ENCODE results near the gene TRIO. TPM values are rescaled to one million over a fixed set of nuclear protein-coding genes. Genes with fewer than 3 reads are reported as not detected.

Gene TRIO
- total RNA-seq, 1 experiment from 2014 or later = 68.4 TPM

- Histone ChIP-seq H2AFZ (ENCODE audit: low read depth, low read length, poor library complexity, severe bottlenecking) (no peak overlapping the region), H3K9me3 (ENCODE audit: control insufficient read depth in 1 of 2, insufficient read depth in 1 of 2, low read depth in 1 of 2, low read length in 2 of 2) (no peaks in the 10 kb centered on the region), H3K4me2 (ENCODE audit: low read length) (no peak overlapping the region), H4K20me1 (ENCODE audit: insufficient read depth) (no peaks in the 10 kb centered on the region), H3K9me2 (ENCODE audit: insufficient read depth) (no peaks in the 10 kb centered on the region), H3K27ac (ENCODE audit: low read depth, low read length) (no peak overlapping the region), H3K4me1 (ENCODE audit: control insufficient read depth in 1 of 2, insufficient read depth in 2 of 2, low read length in 2 of 2) (no peaks in the 10 kb centered on the region), H3K4me3 (replicated peaks in 1 of 2; ENCODE audit: low read depth in 1 of 2, low read length in 2 of 2) (no peak overlapping the region), H3K9ac (ENCODE audit: low read length) (no peak overlapping the region), H3K27me3 (ENCODE audit: insufficient read depth, low read length) (no peaks in the 10 kb centered on the region), H3K79me2 (ENCODE audit: insufficient read depth, low read length) (peaks cover 30% of the 10 kb centered on the region; the same call in 1 of the 2 replicates), H3K36me3 (ENCODE audit: control insufficient read depth in 1 of 2, insufficient read depth in 2 of 2, low read length in 2 of 2) (peaks cover 0 to 3% of the 10 kb centered on the region in 2 experiments; a peak in 1 of 4 replicates)
- BruUV-seq (replicated peaks) = no TSS peak
- intact Hi-C loops (cut with micrococcal nuclease) = no loop called here
- TF ChIP-seq MAX (IDR thresholded peaks at IDR 0.05) (no peak), TCF7L2 (IDR thresholded peaks at IDR 0.05; ENCODE audit: borderline replicate concordance, extremely low read depth, insufficient read depth, insufficient read length) (no peak), EGR1 (IDR thresholded peaks at IDR 0.05; ENCODE audit: low read depth) (no peak), ZFX (IDR thresholded peaks at IDR 0.05) (no peak), YY1 (IDR thresholded peaks at IDR 0.05; ENCODE audit: extremely low read depth, insufficient replicate concordance, low read depth, low read length) (no peak), EZH2phosphoT487 (IDR thresholded peaks at IDR 0.05; ENCODE audit: borderline replicate concordance) (no peak), POLR2AphosphoS5 (IDR thresholded peaks at IDR 0.05; ENCODE audit: low read depth, low read length) (no peak), ZBTB33 (IDR thresholded peaks at IDR 0.05; ENCODE audit: extremely low read depth, insufficient replicate concordance, low read length) (no peak), FOSL1 (IDR thresholded peaks at IDR 0.05; ENCODE audit: low read depth) (no peak), JUND (IDR thresholded peaks at IDR 0.05) (no peak)
- ATAC-seq (no peak), DNase-seq (ENCODE audit: low read depth, low spot score) (no peak)
- RAD21 ChIA-PET (ENCODE audit: low non-redundant PET in 1 of 2, low total read pairs in 2 of 2, uncharacterized antibody in 2 of 2, unreplicated experiment in 2 of 2) = no interaction called here
- CTCF ChIA-PET = no interaction called here
- POLR2A ChIA-PET = no interaction called here
Measured at GRCh38 chr5:14286007-14286406, 142.9 kb downstream of the TRIO start.

Data from HCT116 (cell line).